Hematopoietic multipotent progenitor cell (in vitro differentiated cells): ENCODE data around the gene TJP2. TPM values are rescaled to one million over a fixed set of nuclear protein-coding genes. Genes with fewer than 3 reads are reported as not detected.

Source experiments
- DNase-seq, 3 donors: peaks; one replicate each; pipeline ENCODE4 v3.0.0-alpha.2; 2011 to 2015; ENCODE audit warnings: low read depth in 2 of 3, low spot score in 2 of 3
- total RNA-seq: library from RNA; depleted of rRNA; stranded (reverse); fragments of >200 nt; gene quantifications from one replicate; pipeline ENCODE4 v1.2.3, GENCODE V29; 2012

The TJP2 gene
- total RNA-seq, 1 donor = 34.7 TPM

GRCh38 chr9:69319324-69320025, 145.4 kb downstream of the TJP2 start:
- DNase-seq = no peak

GRCh38 chr9:69322256-69322655, 148.2 kb downstream of the TJP2 start:
- DNase-seq = no peak

GRCh38 chr9:69323861-69324260, 149.8 kb downstream of the TJP2 start:
- DNase-seq = peak in 1 of 3 donors; percentile 9

Other genes with a start within 250 kb of the TJP2 start
- gene PRKACG, start 160.2 kb upstream of the TJP2 start, total RNA-seq = under 0.01 TPM
- 6.5 TPM for gene FXN, start 138.5 kb upstream of the TJP2 start, total RNA-seq
- under 0.01 TPM for gene ENTREP1, start 150.9 kb downstream of the TJP2 start, total RNA-seq